ENCODE results near the gene SUGP2. TPM values are rescaled to one million over a fixed set of nuclear protein-coding genes. Genes with fewer than 3 reads are reported as not detected.

Gene SUGP2
- total RNA-seq, 1 donor from 2014 or later, result 102 TPM

DNA sequence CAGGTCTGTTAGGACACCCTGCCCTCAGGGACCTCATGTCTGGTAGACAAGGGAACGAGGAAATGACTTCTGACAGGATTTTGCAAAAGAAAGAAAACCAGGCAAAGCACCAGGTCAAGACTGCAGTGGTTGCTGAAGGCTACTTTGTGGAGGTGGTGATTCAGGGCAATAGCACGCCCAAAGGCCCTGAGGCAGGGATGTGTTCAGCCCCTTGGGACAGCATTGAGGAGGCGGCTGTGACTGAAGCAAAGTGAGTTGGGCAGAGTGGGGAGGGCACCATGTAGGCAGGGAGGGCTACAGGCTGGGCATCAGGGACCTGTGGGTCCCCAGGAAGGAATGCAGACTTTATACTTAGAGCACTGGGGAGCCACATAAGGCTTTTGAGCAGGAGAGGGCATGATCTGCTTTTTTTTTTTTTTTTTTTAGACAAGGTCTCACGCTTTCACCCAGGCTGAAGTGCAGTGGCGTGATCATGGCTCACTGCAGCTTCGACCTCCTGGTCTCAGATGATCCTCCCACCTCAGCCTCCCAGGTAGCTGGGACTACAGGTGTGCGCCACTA lies 81.5 kb downstream of the SUGP2 start:
- no peak for DNase-seq

DNA sequence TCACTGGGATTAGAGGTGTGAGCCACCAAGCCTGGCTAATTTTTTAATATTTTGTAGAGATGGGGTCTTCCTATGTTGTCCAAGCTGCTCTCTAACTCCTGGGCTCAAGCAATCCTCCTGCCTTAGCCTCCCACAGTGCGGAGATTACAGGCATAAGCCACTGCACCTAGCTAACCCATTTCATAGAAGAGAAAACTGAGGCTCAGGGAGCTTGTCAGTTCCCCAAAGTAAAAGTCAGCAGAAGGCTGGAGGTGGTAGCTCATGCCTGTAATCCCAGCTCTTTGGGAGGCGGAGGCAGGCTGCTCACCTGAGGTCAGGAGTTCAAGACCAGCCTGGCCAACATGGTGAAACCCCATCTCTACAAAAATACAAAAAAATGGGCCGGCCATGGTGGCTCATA lies 83.5 kb downstream of the SUGP2 start:
- DNase-seq, result no peak

DNA sequence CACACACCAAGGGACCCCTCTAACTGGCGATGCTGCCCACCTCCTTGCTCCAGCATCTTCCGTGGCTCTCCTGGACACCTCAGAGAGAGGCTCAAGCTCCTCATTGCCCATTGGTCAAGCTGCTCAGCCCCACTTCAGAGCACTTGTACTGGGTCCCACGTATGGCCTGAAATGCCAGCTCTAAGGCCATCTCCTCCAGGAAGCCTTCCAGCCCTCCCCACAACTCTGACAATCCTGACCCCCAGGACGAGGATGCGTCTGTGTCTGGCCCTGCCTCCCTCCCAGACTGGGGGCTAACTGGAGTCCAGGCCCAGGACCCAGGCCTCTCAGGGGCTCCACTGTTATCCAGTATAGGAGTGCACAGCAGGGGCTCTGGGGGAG lies 84.4 kb downstream of the SUGP2 start:
- no peak for DNase-seq

DNA sequence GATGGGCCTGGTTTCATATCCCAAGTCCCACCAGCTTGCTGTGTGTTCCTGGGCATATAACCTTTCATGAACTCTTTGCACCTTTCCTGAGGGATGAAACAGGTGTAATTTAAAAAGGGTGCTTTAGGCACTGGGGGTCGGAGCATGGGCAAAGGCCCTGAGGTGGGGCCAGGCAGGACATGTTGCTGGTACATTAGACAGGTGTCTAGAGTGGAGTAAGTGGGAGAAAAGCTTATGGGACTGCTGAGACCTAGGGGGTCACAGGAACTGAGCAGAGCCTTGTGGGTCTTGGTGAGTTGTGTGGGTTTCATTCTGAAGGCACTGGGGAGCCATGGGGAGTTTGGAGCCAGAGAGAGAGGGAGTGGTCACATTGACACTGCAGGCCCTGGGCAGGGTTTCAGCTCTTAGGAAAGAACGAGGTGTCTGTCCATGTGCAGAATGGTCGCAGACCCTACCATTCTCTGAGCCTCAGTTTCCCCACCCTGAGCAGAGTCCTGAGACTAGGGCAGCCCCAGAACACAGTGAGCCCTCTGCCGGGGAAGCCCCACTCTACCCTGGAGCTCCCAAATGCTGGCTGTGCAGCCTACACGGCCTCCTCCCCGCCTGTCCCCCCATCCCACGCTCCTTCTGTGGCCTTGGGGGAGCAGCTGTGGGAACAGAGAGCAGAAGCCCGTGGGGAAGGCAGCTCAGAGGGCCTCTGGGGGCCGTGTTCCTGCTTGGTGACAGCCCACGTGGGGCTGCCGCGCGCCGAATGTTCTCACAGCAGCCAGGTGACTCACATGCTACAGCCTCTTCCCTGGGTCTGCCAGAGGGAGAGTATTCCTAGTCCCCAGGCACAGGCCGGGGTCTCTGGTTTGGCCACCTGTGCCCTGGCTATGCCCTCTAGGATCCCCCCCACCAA lies 85.0 kb downstream of the SUGP2 start:
- peak; percentile 42 for DNase-seq

DNA sequence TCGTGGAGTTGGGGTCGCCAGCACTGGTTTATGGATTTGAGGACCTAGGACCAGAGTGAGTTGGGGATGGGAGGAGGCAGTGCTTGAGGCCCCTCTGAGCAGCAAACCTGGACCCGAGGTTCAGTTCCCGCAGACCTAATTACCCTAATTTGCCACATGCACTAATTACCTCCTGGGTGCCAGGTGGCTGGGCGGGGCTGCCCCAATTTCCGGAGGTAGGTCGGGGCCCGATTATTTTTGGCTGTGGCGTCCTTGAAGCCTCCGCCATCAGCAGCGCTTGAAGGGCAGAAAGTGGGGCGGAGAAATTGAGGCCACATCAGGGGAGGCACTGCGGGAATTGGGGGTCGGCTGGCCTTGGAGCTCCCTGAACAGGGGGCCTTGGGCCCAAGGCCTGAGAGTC lies 86.4 kb downstream of the SUGP2 start:
- DNase-seq, result no peak

DNA sequence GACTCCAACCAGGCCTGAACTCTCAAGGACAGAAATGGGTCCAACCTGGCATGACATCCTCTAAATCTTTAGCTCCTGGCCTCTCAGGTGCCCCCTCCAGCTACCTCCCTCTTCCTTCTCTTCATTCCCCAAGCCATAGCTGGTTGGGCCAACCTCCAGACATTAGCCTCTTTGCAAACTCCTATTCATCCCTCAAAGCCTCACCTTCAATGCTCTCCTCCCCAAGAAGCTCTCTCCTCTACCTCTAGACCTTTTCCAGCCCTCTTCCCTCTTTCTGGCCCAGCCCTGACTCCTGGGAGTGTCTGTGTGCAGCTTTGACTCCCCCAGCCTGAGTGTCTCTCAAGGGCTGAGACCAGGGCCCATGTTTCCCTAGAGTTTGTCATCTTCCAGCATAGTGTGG lies 87.0 kb downstream of the SUGP2 start:
- DNase-seq, result no peak

DNA sequence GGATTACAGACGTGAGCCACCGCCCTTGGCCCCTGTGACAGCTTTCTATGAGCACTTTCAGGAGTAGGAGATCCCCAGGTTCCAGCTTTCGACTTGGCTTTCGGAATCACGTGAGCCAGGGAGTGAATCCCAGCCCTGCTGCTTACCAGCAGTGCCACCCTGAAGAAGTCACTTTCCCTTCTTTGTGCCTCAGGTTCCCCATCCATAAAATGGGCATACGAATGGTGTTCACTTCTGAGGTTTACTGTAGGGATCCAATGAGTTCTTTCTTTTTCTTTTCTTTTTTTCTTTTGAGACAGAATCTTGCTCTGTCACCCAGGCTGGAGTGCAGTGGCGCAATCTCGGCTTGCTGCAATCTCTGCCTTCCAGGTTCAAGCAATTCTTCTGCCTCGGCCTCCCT lies 88.0 kb downstream of the SUGP2 start:
- no peak for DNase-seq

- no peak for DNase-seq
Observed at GRCh38 chr19:18943465-18943864, 89.9 kb downstream of the SUGP2 start.

DNA sequence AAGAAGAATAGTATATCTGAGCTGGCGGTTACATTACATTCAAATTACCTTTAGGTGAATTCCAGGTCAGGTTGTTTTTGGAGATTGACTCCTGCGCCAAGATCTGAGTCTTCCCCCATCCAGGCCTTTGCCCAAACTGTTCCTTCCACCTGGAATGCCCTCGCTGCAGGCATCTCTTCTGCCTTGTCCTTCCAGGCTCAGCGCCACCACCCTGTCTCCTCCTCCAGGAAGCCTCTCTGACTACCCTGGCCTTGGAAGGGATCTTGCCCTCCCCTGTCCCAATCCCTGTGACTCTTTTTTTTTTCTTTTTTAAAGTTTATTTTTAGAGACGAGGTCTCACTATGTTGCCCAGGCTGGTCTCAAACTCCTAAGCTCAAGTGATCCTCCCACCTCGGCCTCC lies 90.6 kb downstream of the SUGP2 start:
- DNase-seq, result no peak

- DNase-seq, result no peak
Observed at GRCh38 chr19:18941628-18942354, 91.5 kb downstream of the SUGP2 start.

Other genes starting within 250 kb of the SUGP2 start
- not detected for gene COMP, start 242.2 kb downstream of the SUGP2 start, total RNA-seq
- 28.9 TPM for gene UPF1, start 201.6 kb downstream of the SUGP2 start, total RNA-seq
- gene CERS1, start 137.4 kb downstream of the SUGP2 start, total RNA-seq, result 23.4 TPM
- 78.3 TPM for gene COPE, start 114.1 kb downstream of the SUGP2 start, total RNA-seq
- gene DDX49, start 113.8 kb downstream of the SUGP2 start, total RNA-seq, result 45.7 TPM
- 12.8 TPM for gene HOMER3, start 92.3 kb downstream of the SUGP2 start, total RNA-seq
- 47.4 TPM for gene ARMC6, start 86 bp upstream of the SUGP2 start, total RNA-seq
- 12.6 TPM for gene SLC25A42, start 30.5 kb upstream of the SUGP2 start, total RNA-seq
- gene TMEM161A, start 105.0 kb upstream of the SUGP2 start, total RNA-seq, result 6.2 TPM
- gene MEF2B, start 136.7 kb upstream of the SUGP2 start, total RNA-seq, result not detected
- 14.5 TPM for gene BORCS8, start 158.6 kb upstream of the SUGP2 start, total RNA-seq
- 14.5 TPM for gene RFXANK, start 158.7 kb upstream of the SUGP2 start, total RNA-seq
- 12.6 TPM for gene NR2C2AP, start 169.9 kb upstream of the SUGP2 start, total RNA-seq
- 161 TPM for gene NCAN, start 178.4 kb upstream of the SUGP2 start, total RNA-seq
- gene TM6SF2, start 239.8 kb upstream of the SUGP2 start, total RNA-seq, result not detected

Measured in occipital lobe (tissue), 2 donors.